ENCODE data around the gene BTN3A1.
"Not testable (repeated sequence)": the region's sequence is repeated elsewhere in the genome, so short reads cannot be mapped to it uniquely, and the experiment has no call there.

Gene BTN3A1

DNA sequence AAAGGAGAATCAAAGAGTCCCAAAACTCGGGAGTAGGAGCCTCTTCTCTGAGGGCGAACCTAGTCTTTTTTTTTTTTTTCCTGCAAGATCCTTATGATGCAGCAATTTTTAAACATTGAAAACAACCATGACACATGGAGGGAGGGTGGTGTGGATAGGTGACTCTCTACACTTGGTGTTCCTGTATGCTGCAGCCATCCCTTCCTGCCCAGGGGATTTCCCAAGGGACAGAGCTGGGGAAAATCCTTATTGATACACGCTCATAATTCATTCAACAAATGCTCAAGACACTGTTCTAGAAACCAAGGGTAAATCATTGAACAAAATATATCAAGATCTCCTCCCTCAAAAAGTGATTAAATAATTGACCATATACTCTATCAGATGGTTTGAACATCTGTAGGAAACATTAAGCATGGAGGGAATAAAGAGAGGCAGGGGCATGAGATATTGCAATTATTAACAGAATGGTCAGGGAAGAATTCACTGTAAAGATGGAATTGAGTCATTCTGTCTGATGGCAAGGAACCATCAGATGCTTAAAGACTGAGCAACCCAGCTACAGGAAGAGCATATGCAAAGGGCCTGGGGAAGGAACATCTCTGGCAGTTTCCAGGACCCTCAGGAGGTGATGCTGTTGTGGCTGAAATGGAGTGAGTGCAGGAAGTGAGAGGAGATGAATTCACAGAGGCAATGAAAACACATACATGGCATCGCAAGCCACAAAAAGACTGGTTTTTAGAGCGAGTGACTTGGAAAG is 24.8 kb downstream of the BTN3A1 start:
- in situ Hi-C loops (cut with MboI; ENCODE audit: low pct_unique_long_range_greater_than_20kb, low sequenced_read_pairs, unreplicated experiment): no loop called here
- no peak for DNase-seq (ENCODE audit: low spot score)
- TF ChIP-seq, protein P1, sequence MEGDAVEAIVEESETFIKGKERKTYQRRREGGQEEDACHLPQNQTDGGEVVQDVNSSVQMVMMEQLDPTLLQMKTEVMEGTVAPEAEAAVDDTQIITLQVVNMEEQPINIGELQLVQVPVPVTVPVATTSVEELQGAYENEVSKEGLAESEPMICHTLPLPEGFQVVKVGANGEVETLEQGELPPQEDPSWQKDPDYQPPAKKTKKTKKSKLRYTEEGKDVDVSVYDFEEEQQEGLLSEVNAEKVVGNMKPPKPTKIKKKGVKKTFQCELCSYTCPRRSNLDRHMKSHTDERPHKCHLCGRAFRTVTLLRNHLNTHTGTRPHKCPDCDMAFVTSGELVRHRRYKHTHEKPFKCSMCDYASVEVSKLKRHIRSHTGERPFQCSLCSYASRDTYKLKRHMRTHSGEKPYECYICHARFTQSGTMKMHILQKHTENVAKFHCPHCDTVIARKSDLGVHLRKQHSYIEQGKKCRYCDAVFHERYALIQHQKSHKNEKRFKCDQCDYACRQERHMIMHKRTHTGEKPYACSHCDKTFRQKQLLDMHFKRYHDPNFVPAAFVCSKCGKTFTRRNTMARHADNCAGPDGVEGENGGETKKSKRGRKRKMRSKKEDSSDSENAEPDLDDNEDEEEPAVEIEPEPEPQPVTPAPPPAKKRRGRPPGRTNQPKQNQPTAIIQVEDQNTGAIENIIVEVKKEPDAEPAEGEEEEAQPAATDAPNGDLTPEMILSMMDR (IDR thresholded peaks at IDR 0.05; ENCODE audit: extremely low read depth, insufficient read depth, missing control alignments): no peak

DNA sequence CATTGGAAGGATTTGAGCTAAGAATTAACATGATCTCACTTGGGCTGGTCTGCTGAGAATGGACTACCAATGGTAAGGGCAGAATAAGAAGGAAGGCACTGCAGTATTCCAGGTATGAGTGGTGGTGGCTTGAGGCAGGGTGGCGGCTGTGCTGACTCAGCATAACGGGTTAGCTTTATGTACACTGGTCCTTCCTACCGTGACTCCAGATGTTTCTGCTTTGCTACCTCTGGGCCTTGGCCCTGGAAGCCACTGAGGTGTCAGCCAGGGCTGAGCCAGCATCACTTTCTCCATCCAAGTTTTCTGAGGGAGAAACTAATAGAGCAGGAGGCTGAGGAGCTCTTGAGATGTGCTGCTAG is 25.4 kb downstream of the BTN3A1 start:
- DNase-seq (ENCODE audit: low spot score): no peak
- in situ Hi-C loops (cut with MboI; ENCODE audit: low pct_unique_long_range_greater_than_20kb, low sequenced_read_pairs, unreplicated experiment): no loop called here
- TF ChIP-seq, protein P1 (IDR thresholded peaks at IDR 0.05; ENCODE audit: extremely low read depth, insufficient read depth, missing control alignments): no peak

DNA sequence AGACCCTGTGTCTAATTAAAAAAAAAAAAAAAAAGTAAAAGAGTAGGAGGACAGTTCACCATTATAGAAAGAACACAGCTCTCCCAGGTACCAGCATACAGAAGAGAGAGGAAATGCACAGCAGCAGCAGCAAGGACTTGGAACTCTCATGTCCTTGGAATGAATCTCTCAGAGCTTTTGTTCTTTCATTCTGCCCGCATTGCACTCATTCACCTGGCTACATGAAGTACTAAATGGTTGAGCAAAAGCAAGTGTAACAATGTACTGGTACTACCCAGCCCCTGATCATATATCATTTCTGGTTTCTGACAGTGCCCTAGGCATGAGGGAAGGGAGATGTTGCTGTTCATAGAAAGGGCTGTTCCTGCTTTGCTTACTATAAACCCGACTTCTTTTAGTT is 26.1 kb downstream of the BTN3A1 start:
- no peak for DNase-seq (ENCODE audit: low spot score)
- TF ChIP-seq, protein P1 (IDR thresholded peaks at IDR 0.05; ENCODE audit: extremely low read depth, insufficient read depth, missing control alignments): no peak
- in situ Hi-C loops (cut with MboI; ENCODE audit: low pct_unique_long_range_greater_than_20kb, low sequenced_read_pairs, unreplicated experiment): no loop called here

DNA sequence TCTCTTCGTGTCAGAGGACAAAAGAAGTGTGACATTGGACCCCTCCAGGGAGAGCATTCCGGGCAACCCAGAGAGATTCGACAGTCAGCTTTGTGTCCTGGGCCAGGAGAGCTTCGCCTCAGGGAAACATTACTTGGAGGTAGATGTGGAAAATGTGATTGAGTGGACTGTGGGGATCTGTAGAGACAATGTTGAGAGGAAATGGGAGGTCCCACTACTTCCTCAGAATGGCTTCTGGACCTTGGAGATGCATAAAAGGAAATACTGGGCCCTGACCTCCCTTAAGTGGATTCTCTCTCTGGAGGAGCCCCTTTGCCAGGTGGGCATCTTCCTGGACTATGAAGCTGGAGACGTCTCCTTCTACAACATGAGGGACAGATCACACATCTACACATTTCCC is 28.7 kb downstream of the BTN3A1 start:
- in situ Hi-C loops (cut with MboI; ENCODE audit: low pct_unique_long_range_greater_than_20kb, low sequenced_read_pairs, unreplicated experiment): no loop called here
- DNase-seq (ENCODE audit: low spot score): no peak
- TF ChIP-seq, protein P1 (IDR thresholded peaks at IDR 0.05; ENCODE audit: extremely low read depth, insufficient read depth, missing control alignments): no peak

DNA sequence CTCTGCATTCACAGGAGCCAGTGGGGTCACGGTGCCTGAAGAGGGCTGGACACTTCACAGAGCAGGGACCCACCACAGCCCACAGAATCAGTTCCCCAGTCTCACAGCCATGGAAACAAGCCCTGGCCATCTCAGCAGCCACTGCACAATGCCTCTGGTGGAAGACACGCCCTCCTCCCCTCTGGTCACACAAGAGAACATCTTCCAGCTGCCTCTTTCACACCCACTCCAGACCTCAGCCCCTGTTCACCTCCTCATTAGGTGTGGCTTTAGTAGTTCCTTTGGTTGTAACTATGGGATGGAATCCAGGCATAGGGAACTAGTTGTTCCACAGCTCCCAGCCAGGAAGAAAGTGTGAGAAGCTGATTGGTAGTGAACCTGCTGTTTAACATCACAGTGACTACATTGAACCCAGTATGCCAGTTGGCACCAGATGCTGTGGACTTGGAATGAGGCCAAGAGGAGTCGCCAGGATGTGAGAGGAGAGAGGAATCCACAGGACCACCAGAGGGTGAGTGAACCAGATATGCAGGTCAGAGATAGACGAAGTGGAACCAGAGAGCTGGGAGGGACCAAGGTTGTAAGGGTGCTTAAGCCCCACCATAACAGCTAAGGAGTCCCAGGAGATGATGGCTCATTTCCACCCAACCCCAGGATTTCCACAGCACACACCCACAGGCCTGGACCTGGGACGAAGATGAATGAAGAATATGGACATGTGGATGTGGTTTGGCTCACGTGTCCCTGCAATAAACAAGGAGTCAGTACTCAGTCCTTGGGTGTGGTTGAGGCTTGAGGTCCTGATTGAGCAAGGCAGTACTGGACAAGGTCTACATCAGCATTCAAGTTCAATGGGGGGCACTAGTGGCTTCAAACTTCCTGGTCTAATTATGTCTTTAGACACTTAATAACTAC is 29.4 kb downstream of the BTN3A1 start:
- in situ Hi-C loops (cut with MboI; ENCODE audit: low pct_unique_long_range_greater_than_20kb, low sequenced_read_pairs, unreplicated experiment): no loop called here

GRCh38 chr6:26432627-26433201 is 30.6 kb downstream of the BTN3A1 start:
- in situ Hi-C loops (cut with MboI; ENCODE audit: low pct_unique_long_range_greater_than_20kb, low sequenced_read_pairs, unreplicated experiment): no loop called here
- DNase-seq (ENCODE audit: low spot score): no peak
- TF ChIP-seq, protein P1 (IDR thresholded peaks at IDR 0.05; ENCODE audit: extremely low read depth, insufficient read depth, missing control alignments): no peak

More for the DNA sequence above, 29.4 kb downstream of the BTN3A1 start:
- DNase-seq (ENCODE audit: low spot score): no peak
- TF ChIP-seq, protein P1 (IDR thresholded peaks at IDR 0.05; ENCODE audit: extremely low read depth, insufficient read depth, missing control alignments): no peak

GRCh38 chr6:26433680-26434079 is 31.6 kb downstream of the BTN3A1 start:
- DNase-seq (ENCODE audit: low spot score); in situ Hi-C loops (cut with MboI; ENCODE audit: low pct_unique_long_range_greater_than_20kb, low sequenced_read_pairs, unreplicated experiment): not testable (repeated sequence)

Data from GM13977 (cell line).